HFFc6 (cell line): ENCODE data around the gene PARD3. TPM values are rescaled to one million over a fixed set of nuclear protein-coding genes. Genes with fewer than 3 reads are reported as not detected.

ENCODE experiments used
- DNase-seq: peaks from one replicate; pipeline ENCODE4 v3.0.0-alpha.2; 2018
- H3K27ac Mint-ChIP-seq: 2 replicates; pipeline ENCODE4 v1.8.0; 2020; ENCODE audit warnings: mild to moderate bottlenecking, mixed read lengths
- H3K27me3 Mint-ChIP-seq: 2 replicates; pipeline ENCODE4 v1.8.0; 2021; ENCODE audit warnings: mild to moderate bottlenecking, moderate library complexity, mixed read lengths; ENCODE audit not compliant: insufficient read depth
- H3K36me3 Mint-ChIP-seq: 2 replicates; pipeline ENCODE4 v1.8.0; 2021; ENCODE audit warnings: low read depth, mixed read lengths
- H3K4me1 Mint-ChIP-seq: 2 replicates; pipeline ENCODE4 v1.8.0; 2020; ENCODE audit warnings: low read depth, mixed read lengths
- H3K4me3 Mint-ChIP-seq: 2 replicates; pipeline ENCODE4 v1.8.0; 2020; ENCODE audit warnings: mild to moderate bottlenecking, moderate library complexity, mixed read lengths
- H3K9me3 Mint-ChIP-seq: 2 replicates; pipeline ENCODE4 v1.8.0; 2020; ENCODE audit warnings: mild to moderate bottlenecking, mixed read lengths
- CTCF ChIP-seq: fragments of 200-600 bp; sonication (generic); IDR thresholded peaks from 2 replicates; pipeline ENCODE4 v1.5.0; 2021; ENCODE audit warnings: antibody characterized with exemption, mild to moderate bottlenecking
- total RNA-seq, 6 experiments: library from RNA; stranded (reverse); fragmentation: NEBNext Ultra II Directional; extraction: Animal tissue kit (Norgen Biotek cat#: 25700); gene quantifications; 2 replicates in 1 of 6; 3 replicates in 5 of 6; pipeline ENCODE4 v1.2.3, GENCODE V29; 2021

PARD3 gene
- total RNA-seq, 6 experiments from 2014 or later: 19.9 to 24.3 (median 23.1) TPM

- Mint-ChIP-seq H3K36me3 (no peaks in the 10 kb centered on the region), H3K4me3 (no peak overlapping the region), H3K9me3 (no peaks in the 10 kb centered on the region), H3K4me1 (peaks cover 34% of the 10 kb centered on the region), H3K27ac (no peak overlapping the region), H3K27me3 (no peaks in the 10 kb centered on the region; the same call in 1 of the 2 replicates)
- no peak for TF ChIP-seq CTCF
- no peak for DNase-seq
Observed at GRCh38 chr10:34292675-34293074, 522.4 kb downstream of the PARD3 start.

GRCh38 chr10:34292194-34292565 lies 522.9 kb downstream of the PARD3 start:
- peaks cover 34% of the 10 kb centered on the region for H3K4me1 Mint-ChIP-seq
- H3K4me3 Mint-ChIP-seq: no peak overlapping the region
- no peaks in the 10 kb centered on the region for H3K9me3 Mint-ChIP-seq
- no peaks in the 10 kb centered on the region for H3K36me3 Mint-ChIP-seq
- no peak for DNase-seq
- H3K27ac Mint-ChIP-seq: no peak overlapping the region
- no peak for TF ChIP-seq CTCF
- no peaks in the 10 kb centered on the region; the same call in 1 of the 2 replicates for H3K27me3 Mint-ChIP-seq

- Mint-ChIP-seq H3K4me1 (peaks cover 38% of the 10 kb centered on the region), H3K9me3 (no peaks in the 10 kb centered on the region), H3K36me3 (no peaks in the 10 kb centered on the region), H3K4me3 (no peak overlapping the region), H3K27ac (no peak overlapping the region), H3K27me3 (no peaks in the 10 kb centered on the region)
- TF ChIP-seq CTCF: no peak
- DNase-seq: no peak
Observed at GRCh38 chr10:34291466-34292193, 523.5 kb downstream of the PARD3 start.

GRCh38 chr10:34290412-34291081 lies 524.5 kb downstream of the PARD3 start:
- no peaks in the 10 kb centered on the region for H3K36me3 Mint-ChIP-seq
- DNase-seq: peak; percentile 77
- peak overlapping the region; percentile 37 for H3K27ac Mint-ChIP-seq

GRCh38 chr10:34288634-34289033 lies 526.5 kb downstream of the PARD3 start:
- Mint-ChIP-seq H3K36me3 (no peaks in the 10 kb centered on the region), H3K4me1 (peaks cover 37% of the 10 kb centered on the region), H3K9me3 (no peaks in the 10 kb centered on the region), H3K27ac (no peak overlapping the region), H3K27me3 (no peaks in the 10 kb centered on the region), H3K4me3 (no peak overlapping the region)
- DNase-seq: no peak
- no peak for TF ChIP-seq CTCF

More at GRCh38 chr10:34290412-34291081, 524.5 kb downstream of the PARD3 start:
- TF ChIP-seq CTCF: no peak
- no peaks in the 10 kb centered on the region for H3K27me3 Mint-ChIP-seq
- H3K9me3 Mint-ChIP-seq: no peaks in the 10 kb centered on the region
- H3K4me1 Mint-ChIP-seq: peaks cover 46% of the 10 kb centered on the region
- no peak overlapping the region for H3K4me3 Mint-ChIP-seq
